GM12878 (cell line): ENCODE results near the gene FZD2. TPM values are rescaled to one million over a fixed set of nuclear protein-coding genes. Genes with fewer than 3 reads are reported as not detected.

Source experiments
- ATAC-seq: fragments of 200-7000 bp; cut with Tn5 transposase; 3 replicates; pipeline ENCODE4 v1.9.1; 2020; ENCODE audit warnings: mild to moderate bottlenecking, moderate library complexity
- BruUV-seq: library from RNA; stranded (reverse); fragments of 400-500 nt; replicated peaks from 2 replicates; lab custom pipeline; 2021; lab: Mats Ljungman, UMichigan
- CTCF ChIA-PET: fragments of 300-600 bp; sonication (Branson Sonifier 250); formaldehyde crosslinking; extraction: SDS; loops from one replicate; lab custom pipeline; 2021; ENCODE audit warnings: inconsistent platforms; lab: Yijun Ruan, JAX
- POLR2A ChIA-PET: fragments of 350-600 bp; formaldehyde crosslinking; extraction: SDS; loops from one replicate; lab custom pipeline; 2021; ENCODE audit warnings: inconsistent platforms; lab: Charles Lee
- RAD21 ChIA-PET: fragments of 300-600 bp; sonication (Branson Sonifier 250); formaldehyde crosslinking; loops from one replicate; lab custom pipeline; 2023; ENCODE audit warnings: antibody characterized with exemption; ENCODE audit not compliant: unreplicated experiment; lab: Charles Lee
- SMC1A ChIA-PET: fragments of 300-600 bp; sonication (Branson Sonifier 250); formaldehyde crosslinking; loops from one replicate; lab custom pipeline; 2023; ENCODE audit not compliant: unreplicated experiment, uncharacterized antibody; lab: Charles Lee
- DNase-seq: peaks from one replicate; pipeline ENCODE4 v3.0.0-alpha.2; 2011; ENCODE audit warnings: low read depth, low spot score
- FAIRE-seq: peaks from 3 replicates; lab custom pipeline; 2011; peaks lifted over from hg19 to GRCh38; lab: Jason Lieb, UNC
- H2AFZ ChIP-seq: 2 replicates; pipeline ENCODE4 v1.6.0; 2011; ENCODE audit warnings: low read depth, low read length, control low read depth; ENCODE audit not compliant: control insufficient read depth
- H3K27ac ChIP-seq: 2 replicates; pipeline ENCODE4 v1.5.1; 2011; ENCODE audit warnings: control low read depth; ENCODE audit not compliant: control insufficient read depth, insufficient read depth
- H3K27me3 ChIP-seq, 2 experiments: replicated peaks in 1 of 2; 2 replicates each; pipeline versions ENCODE4 v1.6.0 to v1.6.1; 2011; ENCODE audit warnings: low read length in 1 of 2; ENCODE audit not compliant: control insufficient read depth in 2 of 2, insufficient read depth in 2 of 2
- H3K36me3 ChIP-seq, 2 experiments: 2 replicates each; pipeline ENCODE4 v1.5.1; 2011; ENCODE audit warnings: low read length in 1 of 2; ENCODE audit not compliant: control insufficient read depth in 2 of 2, insufficient read depth in 2 of 2
- H3K4me1 ChIP-seq: 2 replicates; pipeline ENCODE4 v1.6.1; 2011; ENCODE audit warnings: mild to moderate bottlenecking, low read length, moderate library complexity, mixed read lengths; ENCODE audit not compliant: control insufficient read depth, insufficient read depth
- H3K4me2 ChIP-seq: 2 replicates; pipeline ENCODE4 v1.6.0; 2011; ENCODE audit warnings: control low read depth; ENCODE audit not compliant: control insufficient read depth, insufficient read depth
- H3K4me3 ChIP-seq: fragments of 200-600 bp; sonication (generic); 2 replicates; pipeline ENCODE4 v1.5.1; 2016
- H3K79me2 ChIP-seq: 2 replicates; pipeline ENCODE4 v1.6.0; 2011; ENCODE audit warnings: low read length; ENCODE audit not compliant: control insufficient read depth, insufficient read depth
- H3K9ac ChIP-seq: 2 replicates; pipeline ENCODE4 v1.8.0; 2011; ENCODE audit warnings: low read length, control low read depth, mixed read lengths; ENCODE audit not compliant: control insufficient read depth, insufficient read depth
- H3K9me3 ChIP-seq: replicated peaks from 3 replicates; pipeline ENCODE4 v1.5.1; 2011; ENCODE audit warnings: mild to moderate bottlenecking, low read length; ENCODE audit not compliant: control insufficient read depth, insufficient read depth
- H4K20me1 ChIP-seq: 2 replicates; pipeline ENCODE4 v1.6.0; 2011; ENCODE audit not compliant: control insufficient read depth, insufficient read depth
- CBFB ChIP-seq: IDR thresholded peaks from 2 replicates; pipeline ENCODE4 v1.6.1; 2016; ENCODE audit warnings: antibody characterized with exemption, low read depth
- FOXK2 ChIP-seq: fragments of 450-650 bp; IDR thresholded peaks from 2 replicates; pipeline ENCODE4 v1.6.1; 2017; ENCODE audit warnings: mild to moderate bottlenecking, moderate library complexity
- IRF4 ChIP-seq: IDR thresholded peaks from 2 replicates; pipeline ENCODE4 v1.6.1; 2011; ENCODE audit warnings: low read depth, low read length
- MTA2 ChIP-seq: fragments of 450-650 bp; IDR thresholded peaks from 2 replicates; pipeline ENCODE4 v1.6.1; 2016; ENCODE audit warnings: low read depth, mild to moderate bottlenecking, moderate library complexity
- MYB ChIP-seq: fragments of 150-350 bp; IDR thresholded peaks from 2 replicates; pipeline ENCODE4 v1.6.1; 2014; ENCODE audit warnings: mild to moderate bottlenecking, low read depth, low read length, borderline replicate concordance
- NFXL1 ChIP-seq: fragments of 450-650 bp; IDR thresholded peaks from 2 replicates; pipeline ENCODE4 v1.6.1; 2017; ENCODE audit warnings: antibody characterized with exemption, mild to moderate bottlenecking, borderline replicate concordance
- NRF1 ChIP-seq: conservative IDR thresholded peaks from 2 replicates; pipeline ENCODE4 v1.6.1; 2011; ENCODE audit warnings: mild to moderate bottlenecking, low read depth, low read length, improper control_type of control experiment
- PAX8 ChIP-seq: fragments of 450-650 bp; IDR thresholded peaks from 2 replicates; pipeline ENCODE4 v1.6.1; 2017; ENCODE audit warnings: mild to moderate bottlenecking, moderate library complexity
- PML ChIP-seq: IDR thresholded peaks from 2 replicates; pipeline ENCODE4 v1.6.1; 2012; ENCODE audit warnings: low read length, inconsistent platforms
- RB1 ChIP-seq: fragments of 450-650 bp; formaldehyde crosslinking; IDR thresholded peaks from 2 replicates; pipeline ENCODE4 v1.6.1; 2017; ENCODE audit warnings: mild to moderate bottlenecking, borderline replicate concordance
- RCOR1 ChIP-seq: conservative IDR thresholded peaks from 2 replicates; pipeline ENCODE4 v1.6.1; 2012; ENCODE audit warnings: low read depth, low read length, improper control_type of control experiment
- SMARCA5 ChIP-seq: fragments of 450-650 bp; IDR thresholded peaks from 2 replicates; pipeline ENCODE4 v1.6.1; 2017; ENCODE audit warnings: mild to moderate bottlenecking
- SREBF1 ChIP-seq: IDR thresholded peaks from 2 replicates; pipeline ENCODE4 v1.6.1; 2012; ENCODE audit warnings: mild to moderate bottlenecking, low read length
- SUPT20H ChIP-seq: IDR thresholded peaks from 2 replicates; pipeline ENCODE4 v1.6.1; 2011; ENCODE audit warnings: low read depth, mild to moderate bottlenecking, low read length, moderate library complexity, borderline replicate concordance; ENCODE audit not compliant: control insufficient read depth
- WGBS: methylation state at CpG from one replicate; pipeline ENCODE4 v1.1.6; 2016; ENCODE audit warnings: low lambda C conversion rate; ENCODE audit not compliant: insufficient replicate concordance, insufficient coverage; ENCODE audit errors: missing lambda C conversion rate; 5-methylcytosine and 5-hydroxymethylcytosine counted together
- in situ Hi-C: fragments of 300-500 bp; cut with MboI; formaldehyde crosslinking; loops from 9 replicates; pipeline ENCODE4 v1.14.3; 2018; ENCODE audit warnings: mixed read lengths
- intact Hi-C: fragments of 100-400 bp; cut with micrococcal nuclease; formaldehyde crosslinking; loops from one replicate; pipeline ENCODE4 v1.14.2; 2022; ENCODE audit not compliant: unreplicated experiment
- polyA plus RNA-seq, 11 experiments: library from polyadenylated mRNA; depleted of rRNA in 4 of 11; unstranded in 6 of 11; stranded (reverse) in 5 of 11; fragments of >200 nt; fragmentation: Nextera tagmentation in 4 of 11; fragmentation: Illumina TruSeq in 1 of 11; extraction: Ambion mirVana in 4 of 11; extraction: Trizol in 1 of 11; gene quantifications; 1 replicate in 1 of 11; 2 replicates in 10 of 11; pipeline versions ENCODE4 v1.2.1 to v1.2.3, GENCODE V29; 2011 to 2016; ENCODE audit warnings: inconsistent platforms in 2 of 11, missing spikeins in 2 of 11, low read depth in 1 of 11
- total RNA-seq, 4 experiments: library from RNA; depleted of rRNA in 3 of 4; stranded (reverse); fragments of >200 nt in 3 of 4; fragmentation: Illumina TruSeq in 1 of 4; extraction: Trizol in 1 of 4; gene quantifications; 2 replicates each; pipeline versions ENCODE4 v1.2.1 to v1.2.3, GENCODE V29; 2013 to 2021

The FZD2 gene
- total and polyA plus RNA-seq, 10 of the 15 experiments (the other 5 are each of a cell fraction or from before 2014, with no cell fraction given) = 0.09 to 4.2 (median 0.63) TPM; not detected in 1

DNA sequence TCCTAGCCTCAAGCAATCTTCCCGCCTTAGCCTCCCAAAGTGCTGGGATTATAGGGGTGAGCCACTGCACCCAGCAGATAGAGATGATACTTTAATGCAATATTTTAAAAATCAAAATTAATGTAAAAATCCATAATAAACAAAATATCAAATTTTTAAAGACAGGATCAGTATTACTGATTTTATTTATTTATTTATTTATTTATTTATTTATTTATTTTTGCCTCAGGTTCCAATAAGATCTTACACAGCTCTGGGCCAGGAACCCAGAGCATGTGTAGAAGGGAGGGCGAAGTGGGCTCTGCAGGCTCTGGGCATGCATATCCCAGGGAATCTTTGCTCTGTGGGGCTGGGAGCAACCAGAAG is 41.6 kb downstream of the FZD2 start:
- H3K4me3 ChIP-seq = no peak overlapping the region
- CTCF ChIA-PET = no interaction called here
- no peak overlapping the region for H3K27ac ChIP-seq
- POLR2A ChIA-PET = no interaction called here
- intact Hi-C loops = no loop called here
- H3K9ac ChIP-seq = no peak overlapping the region
- RAD21 ChIA-PET = no interaction called here
- WGBS = 46% methylated on average over 2 of the region's 2 CpGs
- no peak overlapping the region for H2AFZ ChIP-seq
- H3K4me2 ChIP-seq = no peak overlapping the region
- no peaks in the 10 kb centered on the region for H4K20me1 ChIP-seq
- H3K36me3 ChIP-seq = no peaks in the 10 kb centered on the region
- DNase-seq (no peak), ATAC-seq (no peak), FAIRE-seq (no peak)
- in situ Hi-C loops = no loop called here
- SMC1A ChIA-PET = no interaction called here
- H3K9me3 ChIP-seq = no peaks in the 10 kb centered on the region
- no TSS peak for BruUV-seq
- TF ChIP-seq NRF1 (no peak), RCOR1 (no peak), FOXK2 (no peak), MTA2 (no peak), SREBF1 (no peak), CBFB (no peak), IRF4 (no peak), NFXL1 (no peak), RB1 (no peak), PML (no peak), PAX8 (no peak), SMARCA5 (no peak), SUPT20H (no peak), MYB (no peak)
- H3K27me3 ChIP-seq = no peaks in the 10 kb centered on the region
- no peaks in the 10 kb centered on the region for H3K4me1 ChIP-seq
- H3K79me2 ChIP-seq = no peaks in the 10 kb centered on the region
